ENCODE measurements around the gene CDH1.
"Not testable (repeated sequence)": the region's sequence is repeated elsewhere in the genome, so short reads cannot be mapped to it uniquely, and the experiment has no call there.

CDH1 gene

DNA sequence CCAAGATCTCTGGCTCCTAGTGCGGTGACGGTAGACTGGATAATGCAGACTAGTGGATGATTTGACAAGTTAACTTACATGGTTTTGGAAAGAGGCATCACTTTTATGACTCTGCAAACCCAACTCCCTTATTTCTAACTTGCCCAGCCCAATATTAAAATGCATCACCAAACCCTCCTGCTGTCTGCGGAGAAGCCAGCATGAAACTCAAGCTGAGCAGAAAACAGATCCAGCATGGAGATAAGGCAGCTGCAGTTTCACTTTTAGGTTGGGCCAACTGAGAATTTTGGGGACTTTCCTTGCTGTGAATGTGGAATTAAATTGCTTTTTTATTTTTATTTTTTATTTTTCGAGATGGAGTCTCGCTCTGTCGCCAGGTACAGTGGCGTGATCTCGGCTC, 27.8 kb downstream of the CDH1 start:
- DNase-seq, result no peak

DNA sequence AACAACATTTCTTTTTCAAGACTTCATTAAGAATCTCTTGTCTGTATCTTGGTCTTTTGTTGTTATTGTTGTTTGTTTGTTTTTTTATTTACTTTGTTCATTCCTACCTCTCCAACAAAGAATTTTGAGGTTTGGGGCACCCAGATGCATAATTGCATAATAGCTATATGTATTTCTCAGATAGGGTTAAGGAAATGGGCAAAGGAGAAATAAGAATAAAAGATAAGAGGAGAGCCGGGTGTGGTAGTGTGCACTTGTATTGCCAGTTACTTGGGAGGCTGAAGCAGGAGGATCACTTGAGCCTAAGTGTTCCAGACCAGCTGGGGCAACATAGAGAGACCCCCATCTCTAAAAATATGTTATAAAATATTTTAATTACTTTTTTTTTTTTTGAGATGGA, 30.5 kb downstream of the CDH1 start:
- DNase-seq, result no peak

- no peak for DNase-seq
Measured at GRCh38 chr16:68768175-68768574, 31.1 kb downstream of the CDH1 start.

DNA sequence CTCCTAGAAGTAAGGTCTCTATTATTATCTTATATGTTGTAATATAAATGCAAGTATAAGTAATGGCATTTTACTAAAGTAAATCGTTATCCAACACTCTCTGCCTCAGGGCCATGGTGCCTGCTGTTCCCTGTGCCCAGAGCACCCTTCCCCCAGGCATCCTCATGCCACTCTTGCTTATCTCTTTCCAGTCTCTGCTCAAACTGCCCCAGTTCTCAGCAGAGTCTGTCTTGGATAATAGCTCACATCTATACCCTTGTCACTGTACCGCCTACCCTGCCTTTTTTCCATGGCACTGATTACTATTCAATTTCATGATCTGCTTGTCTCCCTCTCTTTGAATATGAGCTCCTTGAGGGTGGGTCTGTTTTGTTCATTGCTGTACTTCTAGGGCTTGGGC, 31.7 kb downstream of the CDH1 start:
- no peak for DNase-seq

DNA sequence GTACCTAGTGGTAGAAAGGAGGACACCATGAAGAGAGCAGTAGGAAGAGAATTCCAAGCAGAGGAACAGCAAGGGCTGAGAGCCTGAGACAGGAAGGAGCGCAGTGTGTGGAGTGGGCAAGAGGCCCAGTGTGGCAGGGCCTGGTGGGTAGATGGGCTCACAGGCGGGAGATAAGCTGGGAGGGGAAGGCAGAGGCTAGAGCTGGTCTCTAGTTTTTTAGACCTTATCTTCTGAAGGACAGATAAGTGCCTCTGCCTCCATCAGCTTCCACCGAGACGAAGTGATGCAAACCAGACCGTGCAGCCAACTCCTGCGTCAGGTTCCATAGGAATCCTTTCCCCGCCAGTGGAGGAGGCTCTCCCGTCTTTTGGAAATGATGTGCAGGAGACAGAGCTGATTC, 33.6 kb downstream of the CDH1 start:
- no peak for DNase-seq

DNA sequence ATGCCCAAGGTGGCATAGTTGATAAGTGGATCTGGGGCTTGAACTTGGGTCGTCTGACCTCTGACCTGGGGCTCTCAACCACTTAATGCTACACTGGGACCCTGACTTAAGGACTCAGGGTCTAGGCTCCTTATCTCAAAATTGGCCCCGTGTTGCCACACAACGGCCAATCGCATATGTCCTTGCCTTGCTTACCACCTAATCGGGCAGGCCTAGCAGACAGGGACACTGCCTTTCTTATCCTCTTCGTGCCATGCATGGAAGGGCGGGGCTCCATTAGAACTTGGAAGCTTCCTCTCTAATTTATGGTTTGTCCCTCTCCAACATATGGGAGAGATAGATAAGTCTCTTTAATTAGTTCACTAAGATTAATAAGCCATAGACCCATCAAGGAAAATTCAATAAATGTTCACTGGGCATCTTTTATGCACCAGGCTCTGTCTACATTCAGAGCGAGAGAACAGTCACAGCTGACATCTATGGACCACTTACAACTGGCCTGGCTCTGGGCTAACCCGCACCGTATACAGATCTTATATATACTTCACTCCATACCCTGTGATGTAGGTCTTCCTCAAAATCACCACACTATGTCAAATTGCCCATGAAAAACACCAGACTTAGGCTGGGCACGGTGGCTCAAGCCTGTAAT, 35.1 kb downstream of the CDH1 start:
- DNase-seq, result no peak

GRCh38 chr16:68772871-68773270, 35.8 kb downstream of the CDH1 start:
- DNase-seq, result no peak

GRCh38 chr16:68774982-68775634, 38.0 kb downstream of the CDH1 start:
- no peak for DNase-seq

GRCh38 chr16:68776821-68777485, 39.9 kb downstream of the CDH1 start:
- no peak for DNase-seq

GRCh38 chr16:68778551-68779231, 41.6 kb downstream of the CDH1 start:
- DNase-seq, result no peak

- DNase-seq, result no peak
Measured at GRCh38 chr16:68779891-68780290, 42.8 kb downstream of the CDH1 start.

DNA sequence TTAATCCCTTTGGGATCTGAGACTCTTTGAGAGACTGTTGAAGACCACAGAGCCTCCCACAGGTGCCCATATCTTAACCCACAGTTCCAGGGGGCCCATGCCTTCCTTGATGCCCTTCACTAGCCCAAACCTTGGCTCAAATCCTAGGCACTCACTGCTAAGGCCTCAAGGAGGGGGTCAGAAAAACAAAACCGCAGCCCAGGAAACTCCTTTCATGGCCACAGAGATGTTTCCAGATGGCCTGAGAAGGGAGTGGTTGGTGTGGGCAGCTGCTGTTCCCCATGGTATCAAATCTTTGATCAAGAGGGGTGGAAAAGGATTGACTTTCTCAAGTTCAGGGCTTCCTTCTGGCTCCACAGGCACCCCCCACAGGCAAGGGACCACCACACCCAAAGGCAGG, 44.7 kb downstream of the CDH1 start:
- DNase-seq, result no peak

DNA sequence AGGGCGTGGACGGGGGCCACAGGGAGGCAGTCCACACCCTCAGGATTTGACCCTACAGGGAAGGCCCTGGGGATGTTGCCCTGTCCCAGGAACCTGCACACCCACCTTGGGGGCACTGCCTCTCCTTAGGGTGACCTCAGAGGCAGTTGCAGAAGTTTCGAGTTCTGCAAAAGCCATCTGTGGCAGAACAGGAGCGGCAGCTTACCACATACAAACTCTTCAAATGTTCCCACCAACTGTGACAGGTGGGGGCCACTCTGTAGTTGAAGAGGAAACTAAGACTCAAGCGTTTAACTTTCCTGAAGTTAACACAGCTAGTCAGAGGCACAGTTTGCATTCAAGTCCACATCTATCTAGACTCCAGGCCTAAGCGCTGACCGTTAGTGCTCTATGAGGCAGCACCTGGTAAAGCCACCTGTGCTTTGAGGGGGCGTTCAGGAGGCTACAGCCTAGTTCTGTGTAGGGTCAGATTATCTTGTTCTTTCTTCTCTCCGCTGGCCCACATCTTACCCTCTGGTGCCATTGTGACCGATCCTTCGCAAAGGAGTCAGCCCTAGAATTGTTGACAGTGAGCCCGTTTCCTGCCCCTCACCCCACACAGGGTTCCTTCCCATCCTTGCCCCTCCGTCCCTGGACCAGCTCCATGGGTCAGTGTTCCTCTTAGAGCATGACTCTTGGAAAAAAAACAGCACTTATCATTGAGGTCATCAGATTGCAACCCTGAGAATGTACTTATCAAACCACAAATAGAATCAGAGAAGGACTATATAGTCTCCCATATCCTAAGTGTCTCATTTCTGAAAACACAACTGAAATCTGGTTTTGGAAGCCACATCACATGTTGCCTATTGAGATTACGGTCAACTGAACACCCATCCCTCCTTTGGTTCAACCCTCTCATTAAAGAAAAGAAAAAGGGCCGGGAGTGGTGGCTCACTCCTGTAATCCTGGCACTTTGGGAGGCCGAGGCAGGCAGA, 45.4 kb downstream of the CDH1 start:
- DNase-seq, result no peak

- DNase-seq, result no peak
Measured at GRCh38 chr16:68784226-68784625, 47.1 kb downstream of the CDH1 start.

- no peak for DNase-seq
Measured at GRCh38 chr16:68784721-68785120, 47.6 kb downstream of the CDH1 start.

GRCh38 chr16:68785715-68786114, 48.6 kb downstream of the CDH1 start:
- no peak for DNase-seq

- no peak for DNase-seq
Measured at GRCh38 chr16:68786685-68787418, 49.8 kb downstream of the CDH1 start.

DNA sequence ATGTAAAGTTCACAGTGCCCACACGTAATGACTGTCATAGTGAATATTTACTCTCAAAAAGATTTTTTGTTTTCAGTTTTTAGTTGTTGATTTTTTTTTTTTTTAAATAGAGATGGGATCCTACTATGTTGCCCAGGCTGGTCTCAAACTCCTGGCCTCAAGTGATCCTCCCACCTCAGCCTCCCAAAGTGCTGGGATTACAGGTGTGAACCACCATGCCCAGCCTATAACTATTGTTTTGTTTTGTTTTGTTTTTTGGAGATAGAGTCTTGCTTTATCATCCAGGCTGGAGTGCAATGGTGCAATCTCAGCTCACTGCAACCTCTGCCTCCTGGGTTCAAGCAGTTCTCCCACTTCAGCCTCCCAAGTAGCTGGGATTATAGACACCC, 50.3 kb downstream of the CDH1 start:
- not testable (repeated sequence) for DNase-seq

DNA sequence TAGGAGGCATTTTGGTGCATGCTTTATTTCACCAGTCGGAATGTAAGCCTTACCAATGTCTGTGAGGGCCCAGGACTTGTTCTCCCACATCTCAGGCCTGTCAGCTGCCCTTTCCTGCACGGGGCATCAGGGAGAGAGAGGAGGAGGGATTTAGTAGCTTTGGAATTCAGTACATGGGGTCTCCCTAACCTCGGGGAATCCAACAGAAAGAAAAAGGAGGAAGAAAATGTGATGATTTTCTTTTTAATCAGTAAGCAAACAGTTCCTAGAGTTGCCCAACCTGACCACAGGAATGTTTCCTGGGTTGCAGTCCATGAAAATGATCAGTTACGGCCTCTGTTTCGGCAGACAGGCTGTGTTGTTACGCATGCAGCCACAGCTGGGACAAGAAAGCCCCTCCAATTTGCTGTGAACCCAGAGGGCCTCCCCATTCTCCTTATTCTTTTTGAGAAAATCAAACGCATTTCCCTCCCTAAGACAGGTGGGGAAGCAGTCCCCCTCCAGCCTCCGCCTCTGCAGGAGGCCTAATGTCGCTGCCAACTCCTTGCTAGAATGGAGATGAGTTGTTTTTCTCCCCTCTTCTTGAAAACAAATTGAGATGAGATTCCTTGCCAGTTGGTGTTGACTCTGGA, 53.2 kb downstream of the CDH1 start:
- no peak for DNase-seq

DNA sequence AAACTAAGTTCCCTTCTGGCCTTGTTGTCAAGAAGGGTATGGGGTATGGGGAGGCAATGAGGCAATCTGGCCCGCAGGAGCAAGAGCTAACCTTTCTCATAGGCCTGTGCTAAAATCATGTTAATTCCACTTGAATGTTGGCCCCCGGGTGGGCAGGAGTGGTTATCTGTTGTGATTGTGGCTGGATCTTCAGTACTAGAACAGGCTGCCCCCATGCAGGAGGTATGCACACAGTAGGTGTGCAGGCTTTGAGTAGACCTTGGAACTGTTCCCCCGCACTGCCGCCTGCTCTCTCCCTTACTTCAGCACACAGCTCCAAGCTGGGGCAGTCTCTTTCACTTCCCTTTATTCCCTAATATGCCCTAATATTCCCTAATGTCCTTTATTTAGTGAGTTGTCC, 53.9 kb downstream of the CDH1 start:
- DNase-seq, result no peak

Measured in NCI-H1048 (cell line).